Peyer's patch (tissue), 4 donors: Measurements from ENCODE around the gene RTEL1.

ENCODE experiments used
- POLR2A ChIP-seq, 2 donors: fragments of 450-650 bp; IDR thresholded peaks; one replicate each; pipeline ENCODE4 v1.5.1; 2017; ENCODE audit warnings: antibody characterized with exemption in 2 of 2, mild to moderate bottlenecking in 2 of 2, moderate library complexity in 2 of 2
- TF ChIP-seq, protein P1 (sequence below), 6 experiments: fragments of 450-650 bp in 4 of 6; fragments of 200-600 bp in 2 of 6; sonication (generic) in 1 of 6; IDR thresholded peaks; one replicate each; pipeline ENCODE4 v1.5.1; 2017 to 2019; ENCODE audit warnings: antibody characterized with exemption in 6 of 6, mild to moderate bottlenecking in 3 of 6, moderate library complexity in 1 of 6

DNA sequence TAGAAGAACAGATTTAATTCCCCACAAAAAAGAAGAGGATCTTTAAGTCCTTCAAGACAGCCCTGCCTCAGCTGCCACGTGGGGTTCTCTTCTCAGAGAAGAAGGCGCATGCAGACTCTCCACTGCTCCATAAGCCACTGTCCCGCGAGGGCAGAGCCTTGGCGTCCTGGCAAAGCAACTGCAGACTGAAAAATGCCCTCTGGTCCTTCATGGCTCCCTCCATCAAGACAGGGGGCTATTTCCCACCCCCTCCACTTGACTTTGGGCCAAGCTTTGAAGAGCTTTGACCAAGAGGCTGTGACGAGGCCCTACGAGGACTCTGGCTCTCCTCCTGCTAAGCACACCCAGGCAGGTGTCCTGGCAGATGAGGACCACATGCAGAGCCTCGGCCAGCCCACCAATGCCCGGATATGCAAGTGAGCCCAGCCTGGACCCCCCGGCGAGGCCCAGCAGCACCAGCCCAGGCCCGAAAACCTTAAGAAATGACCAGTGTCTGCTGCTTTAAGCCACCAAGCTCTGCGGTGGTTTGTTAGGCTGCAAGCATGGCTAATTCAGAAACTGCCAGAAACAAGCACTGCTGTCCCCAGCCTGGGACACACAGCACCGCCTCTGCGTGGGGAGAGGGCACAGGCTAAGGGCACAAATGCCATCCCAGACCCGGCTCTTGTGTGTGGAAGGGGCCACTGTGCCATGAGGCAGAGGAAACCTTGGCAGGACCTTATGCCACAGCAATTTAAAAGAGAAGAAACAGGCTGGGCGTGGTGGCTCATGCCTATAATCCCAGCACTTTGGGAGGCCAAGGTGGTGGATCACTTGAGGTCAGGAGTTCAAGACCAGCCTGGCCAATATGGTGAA, 47.3 kb upstream of the RTEL1 start:
- TF ChIP-seq, protein P1, sequence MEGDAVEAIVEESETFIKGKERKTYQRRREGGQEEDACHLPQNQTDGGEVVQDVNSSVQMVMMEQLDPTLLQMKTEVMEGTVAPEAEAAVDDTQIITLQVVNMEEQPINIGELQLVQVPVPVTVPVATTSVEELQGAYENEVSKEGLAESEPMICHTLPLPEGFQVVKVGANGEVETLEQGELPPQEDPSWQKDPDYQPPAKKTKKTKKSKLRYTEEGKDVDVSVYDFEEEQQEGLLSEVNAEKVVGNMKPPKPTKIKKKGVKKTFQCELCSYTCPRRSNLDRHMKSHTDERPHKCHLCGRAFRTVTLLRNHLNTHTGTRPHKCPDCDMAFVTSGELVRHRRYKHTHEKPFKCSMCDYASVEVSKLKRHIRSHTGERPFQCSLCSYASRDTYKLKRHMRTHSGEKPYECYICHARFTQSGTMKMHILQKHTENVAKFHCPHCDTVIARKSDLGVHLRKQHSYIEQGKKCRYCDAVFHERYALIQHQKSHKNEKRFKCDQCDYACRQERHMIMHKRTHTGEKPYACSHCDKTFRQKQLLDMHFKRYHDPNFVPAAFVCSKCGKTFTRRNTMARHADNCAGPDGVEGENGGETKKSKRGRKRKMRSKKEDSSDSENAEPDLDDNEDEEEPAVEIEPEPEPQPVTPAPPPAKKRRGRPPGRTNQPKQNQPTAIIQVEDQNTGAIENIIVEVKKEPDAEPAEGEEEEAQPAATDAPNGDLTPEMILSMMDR (IDR thresholded peaks at IDR 0.05), result no peak
- TF ChIP-seq POLR2A (IDR thresholded peaks at IDR 0.05), result no peak
